KG1 (cell line): ENCODE measurements around the gene CIB1.
"Not testable (repeated sequence)": the region's sequence is repeated elsewhere in the genome, so short reads cannot be mapped to it uniquely, and the experiment has no call there.

Experiments
- DNase-seq: peaks from one replicate; lab custom pipeline; 2025; lab: John Stamatoyannopoulos, UW

Gene CIB1

DNA sequence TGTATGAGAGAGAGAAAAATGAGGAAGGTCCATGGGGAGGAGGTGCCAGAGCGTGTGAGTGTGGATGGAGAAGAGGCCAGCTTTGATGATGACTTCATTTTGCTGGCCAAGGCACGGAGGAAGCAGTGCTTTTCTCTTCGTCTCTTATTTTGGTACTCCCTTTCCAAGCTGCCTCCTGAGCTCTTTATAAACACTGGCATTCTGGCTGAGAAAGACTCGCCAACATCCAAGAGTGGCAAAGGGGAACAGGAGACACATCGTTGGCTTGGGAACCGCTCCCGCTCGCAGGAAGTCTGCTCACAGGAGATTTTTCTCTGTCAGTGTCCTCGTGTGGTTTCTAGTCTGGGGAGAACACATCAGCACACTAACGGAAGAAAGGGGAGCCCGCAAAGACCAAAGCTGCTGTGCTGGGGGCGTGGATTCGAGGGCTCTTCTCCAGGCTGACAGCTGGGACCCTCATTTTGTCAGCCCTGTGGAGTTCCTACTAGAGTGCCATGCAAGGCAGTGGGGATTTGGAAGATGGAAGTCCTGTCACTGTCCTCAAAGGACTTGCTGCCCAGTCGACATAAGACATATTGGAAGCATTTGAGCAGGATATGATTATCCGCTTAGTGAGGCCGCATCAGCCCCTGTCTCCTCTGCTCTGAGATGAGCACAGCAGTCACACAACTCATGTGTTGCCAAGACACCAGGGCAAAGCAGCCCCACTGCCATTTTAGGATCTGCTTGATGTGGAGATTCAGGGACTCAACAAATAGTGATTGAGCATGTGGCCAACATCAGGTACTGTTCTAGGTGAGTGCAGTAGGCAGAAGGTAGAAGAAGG lies 40.6 kb downstream of the CIB1 start:
- DNase-seq: no peak

- no peak for DNase-seq
Measured at GRCh38 chr15:90191794-90192509, 41.8 kb downstream of the CIB1 start.

DNA sequence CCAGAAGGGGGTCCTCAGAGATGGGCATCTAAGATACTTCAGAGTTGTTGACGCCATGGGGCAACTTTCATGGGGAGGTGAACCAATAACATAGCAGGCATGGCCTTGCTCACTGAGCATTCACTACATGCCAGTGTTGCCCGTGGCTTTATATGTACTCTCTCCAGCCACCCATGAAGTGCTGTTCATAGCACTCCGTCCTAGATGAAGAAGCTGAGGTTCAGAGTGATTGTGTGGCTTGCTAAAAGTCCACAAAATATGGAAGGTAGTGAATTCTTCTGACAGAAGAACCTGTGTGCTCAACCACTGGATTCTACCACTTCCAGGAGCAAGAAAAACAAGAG lies 42.4 kb downstream of the CIB1 start:
- DNase-seq: no peak

GRCh38 chr15:90190606-90191343 lies 43.0 kb downstream of the CIB1 start:
- DNase-seq: no peak

GRCh38 chr15:90189781-90190467 lies 43.8 kb downstream of the CIB1 start:
- DNase-seq: no peak

- no peak for DNase-seq
Measured at GRCh38 chr15:90188914-90189748, 44.6 kb downstream of the CIB1 start.

GRCh38 chr15:90188065-90188464 lies 45.7 kb downstream of the CIB1 start:
- not testable (repeated sequence) for DNase-seq

- DNase-seq: no peak
Measured at GRCh38 chr15:90187257-90187868, 46.4 kb downstream of the CIB1 start.

- DNase-seq: no peak
Measured at GRCh38 chr15:90184786-90185704, 48.7 kb downstream of the CIB1 start.

- no peak for DNase-seq
Measured at GRCh38 chr15:90184119-90184785, 49.5 kb downstream of the CIB1 start.

GRCh38 chr15:90181776-90182175 lies 52.0 kb downstream of the CIB1 start:
- DNase-seq: no peak
